Activated naive CD8-positive, alpha-beta T cell treated with anti-CD3 and anti-CD28 coated beads for 36 hours (primary cell): ENCODE results near the gene RNF6. TPM values are rescaled to one million over a fixed set of nuclear protein-coding genes. Genes with fewer than 3 reads are reported as not detected.

ENCODE experiments used
- DNase-seq: peaks from one replicate; pipeline ENCODE4 v3.0.0; 2021
- H3K27ac Mint-ChIP-seq: one replicate; pipeline ENCODE4 v1.8.0; 2022; ENCODE audit warnings: mild to moderate bottlenecking, moderate library complexity, mixed read lengths
- H3K27me3 Mint-ChIP-seq: one replicate; pipeline ENCODE4 v1.8.0; 2022; ENCODE audit warnings: mild to moderate bottlenecking, mixed read lengths
- H3K36me3 Mint-ChIP-seq: one replicate; pipeline ENCODE4 v1.8.0; 2021; ENCODE audit warnings: mild to moderate bottlenecking, mixed read lengths
- H3K4me1 Mint-ChIP-seq: one replicate; pipeline ENCODE4 v1.8.0; 2021; ENCODE audit warnings: mixed read lengths
- H3K4me3 Mint-ChIP-seq: one replicate; pipeline ENCODE4 v1.8.0; 2022; ENCODE audit warnings: mild to moderate bottlenecking, moderate library complexity, mixed read lengths
- H3K9me3 Mint-ChIP-seq: one replicate; pipeline ENCODE4 v1.8.0; 2022; ENCODE audit warnings: mixed read lengths
- total RNA-seq, 2 experiments: library from RNA; stranded (reverse); gene quantifications; one replicate each; pipeline ENCODE4 v1.2.3, GENCODE V29; 2021

Gene RNF6
- total RNA-seq, 2 experiments from 2014 or later, result 52.3 to 56.2 TPM

- DNase-seq, result no peak
- peaks cover 1% of the 10 kb centered on the region for H3K9me3 Mint-ChIP-seq
- no peaks in the 10 kb centered on the region for H3K27me3 Mint-ChIP-seq
- H3K27ac Mint-ChIP-seq, result no peak overlapping the region
- no peaks in the 10 kb centered on the region for H3K4me1 Mint-ChIP-seq
- peaks cover 15% of the 10 kb centered on the region for H3K36me3 Mint-ChIP-seq
- H3K4me3 Mint-ChIP-seq, result no peak overlapping the region
Observed at GRCh38 chr13:26202365-26202972, 19.6 kb downstream of the RNF6 start.

- H3K9me3 Mint-ChIP-seq, result peaks cover 4% of the 10 kb centered on the region
- H3K27ac Mint-ChIP-seq, result no peak overlapping the region
- no peaks in the 10 kb centered on the region for H3K27me3 Mint-ChIP-seq
- DNase-seq, result no peak
- peaks cover 20% of the 10 kb centered on the region for H3K36me3 Mint-ChIP-seq
- H3K4me1 Mint-ChIP-seq, result no peaks in the 10 kb centered on the region
- H3K4me3 Mint-ChIP-seq, result no peak overlapping the region
Observed at GRCh38 chr13:26200811-26201210, 21.3 kb downstream of the RNF6 start.

GRCh38 chr13:26198116-26198515, 24.0 kb downstream of the RNF6 start:
- H3K4me3 Mint-ChIP-seq, result no peak overlapping the region
- no peak for DNase-seq
- peaks cover 32% of the 10 kb centered on the region for H3K36me3 Mint-ChIP-seq
- H3K9me3 Mint-ChIP-seq, result peaks cover 12% of the 10 kb centered on the region
- no peak overlapping the region for H3K27ac Mint-ChIP-seq
- H3K4me1 Mint-ChIP-seq, result no peaks in the 10 kb centered on the region
- no peaks in the 10 kb centered on the region for H3K27me3 Mint-ChIP-seq

GRCh38 chr13:26197298-26197697, 24.8 kb downstream of the RNF6 start:
- Mint-ChIP-seq H3K36me3 (peaks cover 32% of the 10 kb centered on the region), H3K4me3 (no peak overlapping the region), H3K9me3 (peaks cover 12% of the 10 kb centered on the region), H3K27me3 (no peaks in the 10 kb centered on the region), H3K4me1 (no peaks in the 10 kb centered on the region), H3K27ac (no peak overlapping the region)
- DNase-seq, result no peak

GRCh38 chr13:26186995-26187394, 35.1 kb downstream of the RNF6 start:
- H3K4me3 Mint-ChIP-seq, result peak overlapping the region; percentile 85
- peak overlapping the region; percentile 95 for H3K27ac Mint-ChIP-seq
- H3K36me3 Mint-ChIP-seq, result peaks cover 13% of the 10 kb centered on the region
- H3K9me3 Mint-ChIP-seq, result no peaks in the 10 kb centered on the region
- no peaks in the 10 kb centered on the region for H3K27me3 Mint-ChIP-seq
- peaks cover 19% of the 10 kb centered on the region for H3K4me1 Mint-ChIP-seq
- DNase-seq, result peak; percentile 10

- Mint-ChIP-seq H3K27me3 (no peaks in the 10 kb centered on the region), H3K9me3 (no peaks in the 10 kb centered on the region), H3K27ac (peak overlapping the region; percentile 95), H3K36me3 (peaks cover 13% of the 10 kb centered on the region), H3K4me3 (peak overlapping the region; percentile 85), H3K4me1 (peaks cover 19% of the 10 kb centered on the region)
- DNase-seq, result peak; percentile 93
Observed at GRCh38 chr13:26186118-26186870, 35.8 kb downstream of the RNF6 start.

- no peaks in the 10 kb centered on the region for H3K27me3 Mint-ChIP-seq
- H3K4me1 Mint-ChIP-seq, result peaks cover 19% of the 10 kb centered on the region
- H3K4me3 Mint-ChIP-seq, result peak overlapping the region; percentile 85
- DNase-seq, result no peak
- H3K9me3 Mint-ChIP-seq, result no peaks in the 10 kb centered on the region
- H3K27ac Mint-ChIP-seq, result peak overlapping the region; percentile 95
- H3K36me3 Mint-ChIP-seq, result peaks cover 12% of the 10 kb centered on the region
Observed at GRCh38 chr13:26185720-26186117, 36.4 kb downstream of the RNF6 start.

GRCh38 chr13:26184791-26185250, 37.3 kb downstream of the RNF6 start:
- H3K4me3 Mint-ChIP-seq, result no peak overlapping the region

GRCh38 chr13:26183416-26183815, 38.7 kb downstream of the RNF6 start:
- H3K36me3 Mint-ChIP-seq, result peaks cover 3% of the 10 kb centered on the region
- no peak for DNase-seq
- no peaks in the 10 kb centered on the region for H3K27me3 Mint-ChIP-seq
- H3K27ac Mint-ChIP-seq, result no peak overlapping the region
- no peak overlapping the region for H3K4me3 Mint-ChIP-seq
- no peaks in the 10 kb centered on the region for H3K9me3 Mint-ChIP-seq
- peaks cover 16% of the 10 kb centered on the region for H3K4me1 Mint-ChIP-seq

More at GRCh38 chr13:26184791-26185250, 37.3 kb downstream of the RNF6 start:
- peaks cover 17% of the 10 kb centered on the region for H3K4me1 Mint-ChIP-seq
- DNase-seq, result peak; percentile 63
- H3K27ac Mint-ChIP-seq, result no peak overlapping the region
- peaks cover 5% of the 10 kb centered on the region for H3K36me3 Mint-ChIP-seq
- H3K9me3 Mint-ChIP-seq, result no peaks in the 10 kb centered on the region
- H3K27me3 Mint-ChIP-seq, result no peaks in the 10 kb centered on the region

GRCh38 chr13:26179344-26179743, 42.8 kb downstream of the RNF6 start:
- H3K4me3 Mint-ChIP-seq, result no peak overlapping the region
- H3K36me3 Mint-ChIP-seq, result no peaks in the 10 kb centered on the region
- H3K27me3 Mint-ChIP-seq, result no peaks in the 10 kb centered on the region
- H3K27ac Mint-ChIP-seq, result no peak overlapping the region
- no peak for DNase-seq
- H3K4me1 Mint-ChIP-seq, result no peaks in the 10 kb centered on the region
- H3K9me3 Mint-ChIP-seq, result no peaks in the 10 kb centered on the region

GRCh38 chr13:26168835-26169234, 53.3 kb downstream of the RNF6 start:
- H3K4me3 Mint-ChIP-seq, result no peak overlapping the region
- no peak for DNase-seq
- peaks cover 1% of the 10 kb centered on the region for H3K9me3 Mint-ChIP-seq
- no peak overlapping the region for H3K27ac Mint-ChIP-seq
- no peaks in the 10 kb centered on the region for H3K27me3 Mint-ChIP-seq
- H3K4me1 Mint-ChIP-seq, result peaks cover 3% of the 10 kb centered on the region
- no peaks in the 10 kb centered on the region for H3K36me3 Mint-ChIP-seq

- Mint-ChIP-seq H3K4me1 (peaks cover 3% of the 10 kb centered on the region), H3K27ac (no peak overlapping the region), H3K36me3 (no peaks in the 10 kb centered on the region), H3K27me3 (no peaks in the 10 kb centered on the region), H3K4me3 (no peak overlapping the region), H3K9me3 (peaks cover 1% of the 10 kb centered on the region)
- no peak for DNase-seq
Observed at GRCh38 chr13:26168237-26168814, 53.8 kb downstream of the RNF6 start.

GRCh38 chr13:26163812-26164211, 58.3 kb downstream of the RNF6 start:
- Mint-ChIP-seq H3K27me3 (no peaks in the 10 kb centered on the region), H3K9me3 (peaks cover 1% of the 10 kb centered on the region), H3K4me3 (no peak overlapping the region), H3K4me1 (peaks cover 3% of the 10 kb centered on the region), H3K36me3 (no peaks in the 10 kb centered on the region), H3K27ac (no peak overlapping the region)
- no peak for DNase-seq
